ENCODE data around the gene CXXC5.

CXXC5 gene

DNA sequence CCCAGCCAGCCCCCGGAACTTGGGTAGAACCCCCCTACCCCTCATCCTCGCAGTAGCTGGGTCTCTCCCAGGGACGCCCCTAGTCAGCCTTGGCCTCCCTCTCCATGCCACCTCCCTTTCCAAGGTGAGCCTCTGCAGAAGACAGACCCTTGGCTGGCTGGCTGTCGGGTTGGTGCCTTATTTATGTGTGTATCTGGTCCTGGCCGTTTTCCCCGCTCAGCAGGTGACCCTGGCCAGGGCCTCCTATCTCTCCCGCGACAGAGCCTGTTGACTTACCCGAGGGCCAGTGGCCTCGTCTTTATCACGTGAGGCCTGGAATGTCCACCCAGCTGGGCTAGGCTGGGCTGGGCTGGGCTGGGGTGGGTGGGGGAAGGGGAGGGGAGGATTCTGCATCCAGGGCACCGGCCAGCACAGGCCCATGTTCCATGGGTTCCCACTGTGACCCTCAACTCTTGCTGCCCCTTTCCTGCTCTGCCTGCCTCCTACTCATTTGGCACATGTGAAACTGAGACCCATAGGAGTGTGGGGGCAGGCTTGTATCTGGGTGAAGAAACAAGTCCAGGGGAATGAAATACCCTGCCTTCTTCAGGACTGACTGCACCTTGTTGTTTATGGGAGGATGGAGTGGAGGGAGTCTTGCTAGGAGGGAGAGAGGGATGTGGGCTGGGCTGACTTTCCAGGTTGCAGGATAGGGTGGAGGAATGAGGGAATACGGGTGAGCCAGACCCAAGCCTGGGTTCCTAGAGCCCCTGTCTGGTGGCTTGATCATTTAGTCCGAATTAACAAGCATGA lies 3.1 kb downstream of the CXXC5 start:
- Histone ChIP-seq H3K4me3 (ENCODE audit: low read depth, low read length) (peak overlapping the region; percentile 87), H3K27me3 (replicated peaks) (no peaks in the 10 kb centered on the region), H3K36me3 (replicated peaks) (no peaks in the 10 kb centered on the region), H3K27ac (peak overlapping the region; percentile 91)
- in situ Hi-C loops (cut with HindIII; ENCODE audit: low pct_ligation_motif_present, low sequenced_read_pairs), result no loop called here
- TF ChIP-seq, protein P1, sequence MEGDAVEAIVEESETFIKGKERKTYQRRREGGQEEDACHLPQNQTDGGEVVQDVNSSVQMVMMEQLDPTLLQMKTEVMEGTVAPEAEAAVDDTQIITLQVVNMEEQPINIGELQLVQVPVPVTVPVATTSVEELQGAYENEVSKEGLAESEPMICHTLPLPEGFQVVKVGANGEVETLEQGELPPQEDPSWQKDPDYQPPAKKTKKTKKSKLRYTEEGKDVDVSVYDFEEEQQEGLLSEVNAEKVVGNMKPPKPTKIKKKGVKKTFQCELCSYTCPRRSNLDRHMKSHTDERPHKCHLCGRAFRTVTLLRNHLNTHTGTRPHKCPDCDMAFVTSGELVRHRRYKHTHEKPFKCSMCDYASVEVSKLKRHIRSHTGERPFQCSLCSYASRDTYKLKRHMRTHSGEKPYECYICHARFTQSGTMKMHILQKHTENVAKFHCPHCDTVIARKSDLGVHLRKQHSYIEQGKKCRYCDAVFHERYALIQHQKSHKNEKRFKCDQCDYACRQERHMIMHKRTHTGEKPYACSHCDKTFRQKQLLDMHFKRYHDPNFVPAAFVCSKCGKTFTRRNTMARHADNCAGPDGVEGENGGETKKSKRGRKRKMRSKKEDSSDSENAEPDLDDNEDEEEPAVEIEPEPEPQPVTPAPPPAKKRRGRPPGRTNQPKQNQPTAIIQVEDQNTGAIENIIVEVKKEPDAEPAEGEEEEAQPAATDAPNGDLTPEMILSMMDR (IDR thresholded peaks at IDR 0.05; ENCODE audit: low read depth, low read length, missing control alignments), result no peak
- no peak for DNase-seq

DNA sequence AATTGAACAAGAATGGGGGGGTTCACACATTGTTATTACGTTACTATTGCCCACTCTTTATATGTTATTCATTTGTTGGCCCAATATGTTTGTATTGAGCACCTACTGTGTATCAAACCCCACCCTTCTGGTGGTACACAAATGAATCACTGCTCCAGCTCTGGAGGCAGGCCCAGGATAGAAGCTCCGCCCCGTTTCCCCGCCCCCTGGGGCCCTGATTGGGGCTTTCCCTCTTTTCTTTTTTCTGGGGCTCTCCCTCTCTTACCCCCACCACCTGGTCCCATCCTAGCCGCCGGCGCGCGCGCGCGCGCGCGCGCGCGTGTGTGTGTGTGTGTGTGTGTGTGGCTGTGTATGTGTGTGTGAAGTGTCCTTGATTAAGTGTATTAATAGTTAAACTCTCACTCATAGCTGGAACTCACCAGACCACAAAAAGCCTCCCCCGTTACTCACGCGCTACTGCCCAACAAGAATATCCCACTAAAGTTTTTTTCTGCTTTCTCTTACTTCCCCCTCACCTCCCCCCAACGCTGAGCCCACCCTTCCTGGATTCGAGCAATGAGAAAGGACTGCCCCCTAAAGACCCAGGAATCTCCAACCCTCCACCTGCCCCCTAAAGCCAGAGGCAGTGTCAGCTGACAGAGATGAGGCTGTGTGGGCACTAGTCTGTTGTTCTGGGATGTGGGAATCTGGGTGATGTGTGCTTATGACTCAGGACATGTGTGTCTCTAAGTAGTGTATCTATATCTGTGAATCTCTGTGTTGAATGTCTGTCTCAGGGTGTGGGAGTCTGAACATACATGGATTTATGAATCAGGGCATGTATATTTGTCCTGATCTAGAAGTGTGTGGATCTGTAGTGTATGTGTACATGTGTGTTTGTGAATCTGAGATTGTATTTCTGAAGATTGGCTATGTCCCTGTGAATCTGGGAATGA lies 4.0 kb downstream of the CXXC5 start:
- Histone ChIP-seq H3K36me3 (replicated peaks) (no peaks in the 10 kb centered on the region), H3K27ac (peak overlapping the region; percentile 91), H3K4me3 (ENCODE audit: low read depth, low read length) (peak overlapping the region; percentile 87), H3K27me3 (replicated peaks) (no peaks in the 10 kb centered on the region)
- TF ChIP-seq, protein P1 (IDR thresholded peaks at IDR 0.05; ENCODE audit: low read depth, low read length, missing control alignments), result peak; percentile 2
- in situ Hi-C loops (cut with HindIII; ENCODE audit: low pct_ligation_motif_present, low sequenced_read_pairs), result no loop called here
- peak; percentile 90 for DNase-seq

DNA sequence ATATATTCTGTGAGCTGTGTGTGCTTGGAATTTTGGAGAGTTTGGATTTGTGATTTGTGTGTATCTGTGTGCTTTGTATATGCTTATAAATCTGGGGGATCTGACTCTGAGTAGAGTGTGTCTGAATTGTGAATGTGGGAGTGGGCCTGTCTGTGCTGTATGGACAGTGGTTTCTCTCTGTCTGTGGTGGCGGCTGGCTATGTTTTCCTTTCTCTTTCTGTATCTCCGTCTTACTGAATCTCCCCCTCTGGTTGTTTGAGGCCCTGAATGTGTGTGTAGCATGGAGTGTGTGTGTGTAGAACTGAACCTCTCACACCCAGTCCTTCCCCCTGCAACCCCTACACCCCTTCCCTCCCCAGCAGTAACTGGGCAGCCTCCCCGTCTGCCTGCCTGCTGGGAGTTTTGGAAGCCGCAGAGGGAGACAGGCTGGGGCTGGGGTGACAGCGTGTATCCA lies 4.7 kb downstream of the CXXC5 start:
- in situ Hi-C loops (cut with HindIII; ENCODE audit: low pct_ligation_motif_present, low sequenced_read_pairs), result no loop called here
- Histone ChIP-seq H3K4me3 (ENCODE audit: low read depth, low read length) (peak overlapping the region; percentile 87), H3K36me3 (replicated peaks) (no peaks in the 10 kb centered on the region), H3K27me3 (replicated peaks) (no peaks in the 10 kb centered on the region), H3K27ac (peak overlapping the region; percentile 91)
- TF ChIP-seq, protein P1 (IDR thresholded peaks at IDR 0.05; ENCODE audit: low read depth, low read length, missing control alignments), result no peak
- DNase-seq, result peak; percentile 74

DNA sequence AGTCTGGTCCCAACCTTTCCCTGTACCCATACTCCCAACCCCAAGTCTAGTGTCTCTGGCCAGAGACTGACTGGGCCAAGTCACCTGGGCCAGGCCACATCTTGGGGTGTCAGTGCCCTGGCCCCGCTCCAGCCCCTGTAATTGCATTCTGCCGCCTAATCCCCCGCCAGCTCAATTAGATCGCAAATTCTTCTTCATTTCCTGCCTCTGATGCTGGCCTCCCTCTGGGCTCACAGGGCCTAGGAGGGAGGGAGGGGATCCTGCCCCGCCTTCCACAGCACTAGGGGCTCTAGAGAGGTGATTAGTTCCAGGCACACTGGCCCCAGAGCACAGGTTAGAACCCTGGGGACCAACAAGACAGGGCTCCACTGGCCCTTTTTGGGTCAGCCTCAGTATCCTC lies 5.5 kb downstream of the CXXC5 start:
- Histone ChIP-seq H3K36me3 (replicated peaks) (no peaks in the 10 kb centered on the region), H3K27ac (peak overlapping the region; percentile 91), H3K4me3 (ENCODE audit: low read depth, low read length) (no peak overlapping the region), H3K27me3 (replicated peaks) (no peaks in the 10 kb centered on the region)
- TF ChIP-seq, protein P1 (IDR thresholded peaks at IDR 0.05; ENCODE audit: low read depth, low read length, missing control alignments), result no peak
- in situ Hi-C loops (cut with HindIII; ENCODE audit: low pct_ligation_motif_present, low sequenced_read_pairs), result no loop called here
- DNase-seq, result no peak

DNA sequence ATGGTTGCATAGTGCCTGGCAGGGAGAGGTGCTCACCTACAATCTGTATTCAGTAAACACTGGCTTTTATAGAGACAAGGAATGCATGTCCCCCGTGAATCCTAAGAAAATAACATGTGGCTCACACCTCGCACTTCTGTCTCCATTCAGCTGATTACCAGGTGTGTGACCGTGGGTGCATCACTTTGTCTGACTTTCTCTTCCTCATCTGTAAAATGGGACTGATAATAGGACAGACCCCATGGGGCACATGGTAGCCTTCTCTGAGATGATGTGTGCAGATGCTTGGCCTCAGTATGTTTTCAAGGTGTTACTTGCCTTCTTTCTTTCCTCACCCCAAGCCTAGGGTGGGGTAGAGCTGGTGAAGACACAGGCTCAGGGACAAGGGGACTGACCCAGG lies 6.3 kb downstream of the CXXC5 start:
- no peak overlapping the region for H3K4me3 ChIP-seq (ENCODE audit: low read depth, low read length)
- no peak overlapping the region for H3K27ac ChIP-seq
- TF ChIP-seq, protein P1 (IDR thresholded peaks at IDR 0.05; ENCODE audit: low read depth, low read length, missing control alignments), result no peak
- no peak for DNase-seq
- no peaks in the 10 kb centered on the region for H3K27me3 ChIP-seq (replicated peaks)
- H3K36me3 ChIP-seq (replicated peaks), result no peaks in the 10 kb centered on the region
- in situ Hi-C loops (cut with HindIII; ENCODE audit: low pct_ligation_motif_present, low sequenced_read_pairs), result no loop called here
